Omental fat pad (tissue), 4 donors: ENCODE data around the gene ABR. TPM values are rescaled to one million over a fixed set of nuclear protein-coding genes. Genes with fewer than 3 reads are reported as not detected.

Experiments used
- ATAC-seq: fragments of 150-250 bp; one replicate; pipeline ENCODE4 v1.9.1; 2016; ENCODE audit warnings: mild to moderate bottlenecking, moderate library complexity; ENCODE audit not compliant: low FRiP score
- DNase-seq: peaks from one replicate; pipeline ENCODE4 v3.0.0-alpha.2; 2019; ENCODE audit warnings: low spot score
- total RNA-seq, 4 donors: library from RNA; depleted of rRNA; stranded (reverse); fragments of >200 nt; gene quantifications; one replicate each; pipeline ENCODE4 v1.1.0, GENCODE V29; 2016
- TF ChIP-seq, protein P1 (sequence below), 3 donors: fragments of 450-650 bp; IDR thresholded peaks; one replicate each; pipeline ENCODE4 v1.5.1; 2016 to 2017; ENCODE audit warnings: antibody characterized with exemption in 3 of 3, mild to moderate bottlenecking in 3 of 3, moderate library complexity in 2 of 3

The ABR gene
- total RNA-seq, 4 donors from 2014 or later = 51.1 to 92.1 (median 75.8) TPM

DNA sequence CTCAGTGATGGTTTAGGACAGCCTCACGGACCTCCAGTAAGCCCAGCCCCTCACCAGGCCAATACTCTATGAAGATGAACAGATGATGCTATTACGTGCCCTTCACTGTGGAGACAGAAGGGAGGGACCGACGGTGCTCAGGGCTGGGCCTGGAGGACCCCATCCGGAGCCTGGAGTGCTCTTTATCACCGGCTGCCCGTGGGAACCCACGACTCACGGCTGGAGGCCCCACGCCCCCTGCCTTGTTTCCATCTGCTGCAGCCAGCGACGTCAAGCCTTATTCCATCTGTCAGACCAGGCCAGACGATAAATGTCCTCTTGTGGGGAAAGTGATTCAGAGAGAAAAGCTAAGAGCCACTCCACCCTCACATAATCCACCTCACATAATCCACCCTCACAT, 186.8 kb downstream of the ABR start:
- ATAC-seq (no peak), DNase-seq (no peak)
- TF ChIP-seq, protein P1, sequence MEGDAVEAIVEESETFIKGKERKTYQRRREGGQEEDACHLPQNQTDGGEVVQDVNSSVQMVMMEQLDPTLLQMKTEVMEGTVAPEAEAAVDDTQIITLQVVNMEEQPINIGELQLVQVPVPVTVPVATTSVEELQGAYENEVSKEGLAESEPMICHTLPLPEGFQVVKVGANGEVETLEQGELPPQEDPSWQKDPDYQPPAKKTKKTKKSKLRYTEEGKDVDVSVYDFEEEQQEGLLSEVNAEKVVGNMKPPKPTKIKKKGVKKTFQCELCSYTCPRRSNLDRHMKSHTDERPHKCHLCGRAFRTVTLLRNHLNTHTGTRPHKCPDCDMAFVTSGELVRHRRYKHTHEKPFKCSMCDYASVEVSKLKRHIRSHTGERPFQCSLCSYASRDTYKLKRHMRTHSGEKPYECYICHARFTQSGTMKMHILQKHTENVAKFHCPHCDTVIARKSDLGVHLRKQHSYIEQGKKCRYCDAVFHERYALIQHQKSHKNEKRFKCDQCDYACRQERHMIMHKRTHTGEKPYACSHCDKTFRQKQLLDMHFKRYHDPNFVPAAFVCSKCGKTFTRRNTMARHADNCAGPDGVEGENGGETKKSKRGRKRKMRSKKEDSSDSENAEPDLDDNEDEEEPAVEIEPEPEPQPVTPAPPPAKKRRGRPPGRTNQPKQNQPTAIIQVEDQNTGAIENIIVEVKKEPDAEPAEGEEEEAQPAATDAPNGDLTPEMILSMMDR (IDR thresholded peaks at IDR 0.05) = no peak

DNA sequence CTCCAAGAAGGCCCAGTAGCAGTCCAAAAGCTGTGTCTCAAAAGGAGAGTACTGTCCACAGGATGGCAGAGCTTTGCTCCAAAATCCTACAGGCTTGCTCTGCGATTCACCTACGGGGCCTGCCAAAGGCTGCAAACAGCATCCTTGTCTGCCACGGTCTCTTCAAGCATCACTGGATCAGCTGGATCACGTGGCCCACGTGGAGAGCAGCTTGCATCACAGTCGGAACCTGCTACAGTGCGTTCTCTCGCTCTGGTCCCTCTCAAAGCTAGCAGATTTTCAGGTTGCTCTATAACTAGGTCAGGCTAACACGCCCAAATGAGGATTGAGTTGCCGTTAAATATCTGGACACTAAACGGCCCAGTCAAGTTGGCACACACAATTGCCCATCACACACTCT, 191.2 kb downstream of the ABR start:
- TF ChIP-seq, protein P1 (IDR thresholded peaks at IDR 0.05) = no peak

DNA sequence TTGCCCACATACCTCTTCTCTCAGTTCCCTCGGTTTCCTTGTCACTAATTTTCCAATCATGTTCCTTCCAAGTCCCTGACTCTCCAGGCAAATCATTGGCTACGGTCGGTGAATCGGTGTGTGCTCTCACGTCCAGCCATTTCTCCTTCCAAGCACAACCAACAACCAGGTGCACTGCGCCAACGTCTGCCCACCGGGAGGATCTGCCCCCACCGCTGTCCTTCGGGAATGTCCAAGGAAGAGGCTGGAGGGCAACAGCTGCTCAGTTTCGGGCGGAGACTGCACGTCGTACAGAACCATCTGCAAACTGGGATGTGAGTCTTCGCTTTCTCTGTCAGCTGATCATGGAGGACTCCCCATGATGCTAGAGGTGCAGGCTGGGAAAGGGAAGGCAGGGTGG, 191.8 kb downstream of the ABR start:
- DNase-seq (no peak), ATAC-seq (no peak)
- TF ChIP-seq, protein P1 (IDR thresholded peaks at IDR 0.05) = no peak

More for the DNA sequence above, 191.2 kb downstream of the ABR start:
- ATAC-seq (no peak), DNase-seq (no peak)

DNA sequence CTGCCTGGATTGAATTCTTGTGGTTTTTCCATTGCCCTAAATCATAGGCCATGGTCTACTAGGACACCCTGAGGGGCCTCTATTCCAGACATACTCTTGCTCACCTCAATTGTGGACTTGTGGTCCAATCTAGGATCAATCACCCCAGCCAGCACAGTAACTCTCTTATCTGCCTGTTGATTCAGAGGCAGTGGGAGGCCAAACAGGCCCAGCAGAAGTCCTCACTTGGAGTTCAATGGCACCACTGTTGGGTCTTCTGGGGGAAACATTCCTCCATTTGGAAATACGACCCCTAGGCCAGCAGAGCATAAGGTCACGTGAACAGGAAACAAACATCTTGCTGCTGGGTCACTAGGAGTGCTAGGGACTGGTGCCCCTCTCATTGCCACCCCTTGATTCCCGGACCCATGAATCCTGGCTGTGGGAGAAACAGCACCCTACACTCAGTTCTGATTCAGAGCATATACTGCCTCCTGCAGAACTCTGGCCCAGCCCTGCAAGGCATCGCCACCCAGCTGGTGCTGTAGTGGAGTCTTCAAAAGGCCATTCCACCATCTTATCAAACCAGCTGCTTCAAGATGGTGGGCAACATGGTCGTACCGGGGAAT, 193.4 kb downstream of the ABR start:
- TF ChIP-seq, protein P1 (IDR thresholded peaks at IDR 0.05) = no peak
- ATAC-seq (no peak), DNase-seq (no peak)

DNA sequence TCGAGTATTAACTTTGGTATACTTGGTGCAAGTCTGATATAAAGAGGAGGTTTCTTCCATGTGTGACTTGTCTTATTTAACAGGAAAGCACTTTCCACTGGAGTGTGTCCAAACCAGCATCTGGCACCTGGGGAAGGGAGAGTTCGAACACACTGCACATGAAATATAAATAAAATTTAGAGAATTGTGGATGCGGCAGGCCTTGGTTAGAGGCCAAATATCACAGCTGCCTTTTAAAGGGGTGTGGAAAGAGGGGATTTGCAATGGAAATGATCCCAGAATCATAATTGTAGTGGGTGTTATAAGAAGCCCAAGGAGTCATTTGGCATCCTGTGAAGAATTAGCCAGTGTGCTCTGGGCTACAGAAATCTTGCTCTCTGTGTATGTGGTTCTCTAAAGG, 195.9 kb downstream of the ABR start:
- TF ChIP-seq, protein P1 (IDR thresholded peaks at IDR 0.05) = no peak
- no peak for DNase-seq
- ATAC-seq = no peak

DNA sequence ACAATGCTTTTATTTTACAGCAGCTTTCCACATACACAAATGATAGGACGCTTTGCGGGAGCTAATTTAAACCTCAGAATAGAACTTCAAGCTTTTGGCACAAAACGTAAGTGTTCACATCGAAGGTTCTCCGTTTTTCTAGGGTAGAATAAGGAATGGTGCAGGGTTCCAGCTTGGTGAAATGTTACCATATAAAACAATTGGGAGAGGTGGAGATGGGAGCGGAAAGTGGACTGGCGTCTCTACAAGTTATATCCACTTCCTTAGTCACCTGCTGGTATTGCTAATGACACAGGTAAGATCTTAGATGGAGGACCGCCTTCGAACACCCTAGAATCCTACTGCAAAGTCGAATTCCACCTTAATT, 198.5 kb downstream of the ABR start:
- DNase-seq (no peak), ATAC-seq (no peak)
- TF ChIP-seq, protein P1 (IDR thresholded peaks at IDR 0.05) = no peak
